GM20000 (cell line): Measurements from ENCODE around the gene KRT80.

Experiments used
- DNase-seq: peaks from one replicate; pipeline ENCODE4 v3.0.0; 2012; ENCODE audit warnings: low spot score
- CTCF ChIP-seq: IDR thresholded peaks from 2 replicates; pipeline ENCODE4 v1.5.1; 2012; ENCODE audit warnings: mild to moderate bottlenecking, control low read depth; ENCODE audit errors: extremely low read depth, missing control alignments

Gene KRT80

GRCh38 chr12:52147964-52148463 lies 43.8 kb downstream of the KRT80 start:
- no peak for TF ChIP-seq CTCF
- DNase-seq = no peak

DNA sequence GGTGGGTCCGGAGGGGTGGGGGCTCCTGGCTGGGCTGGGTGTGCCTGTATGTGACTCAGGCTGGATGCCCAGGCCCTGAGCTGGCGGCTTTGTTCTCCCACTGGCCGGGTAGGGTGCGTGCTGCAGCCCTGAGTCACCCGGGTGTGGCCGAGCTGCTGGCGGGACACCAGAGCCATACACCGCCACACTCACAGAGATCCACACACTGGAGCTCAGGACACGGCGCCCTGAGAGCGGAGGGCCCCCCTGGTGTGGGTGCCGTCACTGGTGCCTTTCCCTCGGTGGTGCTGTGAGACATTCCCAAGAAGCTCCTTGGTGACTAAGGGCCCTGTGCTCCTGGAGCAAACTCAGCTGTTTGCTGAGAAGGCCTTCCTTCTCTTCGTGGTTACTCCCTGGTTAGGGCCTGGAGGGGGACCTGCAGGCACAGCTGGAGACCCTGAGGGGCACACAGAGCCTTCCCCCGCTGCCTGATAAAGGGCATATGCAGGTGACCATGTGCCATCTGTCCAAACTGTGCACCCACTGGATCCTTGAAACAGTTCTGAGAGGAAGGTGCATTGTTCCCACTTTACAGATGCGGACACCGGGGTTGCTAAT lies 44.3 kb downstream of the KRT80 start:
- no peak for TF ChIP-seq CTCF
- no peak for DNase-seq

GRCh38 chr12:52146822-52147366 lies 44.9 kb downstream of the KRT80 start:
- TF ChIP-seq CTCF = no peak
- no peak for DNase-seq

DNA sequence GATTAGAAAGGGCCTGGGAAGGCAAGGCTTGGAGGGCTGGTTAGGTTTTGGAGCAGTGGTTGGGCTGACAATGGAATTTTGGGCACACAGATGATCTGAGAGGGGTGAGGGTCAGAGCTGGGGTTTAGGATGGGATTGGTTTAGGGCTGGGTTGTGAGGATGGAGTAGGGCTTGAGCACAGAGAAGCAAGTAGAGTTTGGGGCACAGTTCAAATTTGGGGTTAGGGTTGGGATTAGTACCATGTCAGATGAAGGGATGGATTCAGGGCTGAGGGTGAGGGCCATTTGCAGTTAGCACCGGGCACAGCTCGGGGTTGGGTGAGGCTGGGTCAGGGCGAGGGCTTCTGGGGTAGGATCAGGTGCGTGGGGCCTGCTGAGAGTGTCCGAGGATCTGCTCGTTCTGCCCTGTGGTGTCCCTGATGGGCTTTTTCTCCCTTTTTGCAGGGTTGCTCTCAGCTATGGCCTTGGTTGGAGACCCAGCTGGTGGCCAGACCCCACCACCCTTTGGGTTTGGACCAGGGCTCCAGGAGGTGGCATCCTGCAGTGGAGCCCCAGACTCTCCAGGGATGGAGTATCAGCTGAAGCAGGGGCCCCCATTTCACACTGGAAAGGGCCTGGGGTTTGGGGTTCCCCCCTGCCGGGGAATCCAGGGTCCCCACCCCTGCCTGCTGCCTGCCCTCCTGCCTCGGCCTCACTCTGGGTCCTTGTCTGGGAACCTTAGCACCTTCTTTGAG lies 45.6 kb downstream of the KRT80 start:
- DNase-seq = no peak
- TF ChIP-seq CTCF = no peak

GRCh38 chr12:52145228-52146088 lies 46.4 kb downstream of the KRT80 start:
- TF ChIP-seq CTCF = no peak

GRCh38 chr12:52144512-52145227 lies 47.1 kb downstream of the KRT80 start:
- DNase-seq = no peak
- TF ChIP-seq CTCF = no peak

More at GRCh38 chr12:52145228-52146088, 46.4 kb downstream of the KRT80 start:
- no peak for DNase-seq
